KMS-11 (cell line): ENCODE measurements around the gene SP110.

ENCODE experiments used
- H2AFZ ChIP-seq: fragments of 200-600 bp; sonication (generic); 2 replicates; pipeline ENCODE4 v1.6.1; 2016; ENCODE audit warnings: antibody characterized with exemption, mixed run types, low read depth
- H3K27ac ChIP-seq: fragments of 200-600 bp; sonication (generic); 2 replicates; pipeline ENCODE4 v1.6.1; 2016; ENCODE audit warnings: mild to moderate bottlenecking, mixed run types
- H3K27me3 ChIP-seq: fragments of 200-600 bp; sonication (generic); 2 replicates; pipeline ENCODE4 v1.6.1; 2017; ENCODE audit warnings: mild to moderate bottlenecking, low read depth, mixed run types, moderate library complexity; ENCODE audit not compliant: insufficient read depth
- H3K36me3 ChIP-seq: fragments of 200-600 bp; sonication (generic); 2 replicates; pipeline ENCODE4 v1.6.1; 2017; ENCODE audit warnings: mild to moderate bottlenecking, mixed run types; ENCODE audit not compliant: insufficient read depth
- H3K4me1 ChIP-seq: fragments of 200-600 bp; sonication (generic); 2 replicates; pipeline ENCODE4 v1.6.1; 2016; ENCODE audit warnings: mild to moderate bottlenecking, low read depth, mixed run types; ENCODE audit not compliant: poor library complexity, severe bottlenecking
- H3K4me2 ChIP-seq: fragments of 200-600 bp; sonication (generic); 2 replicates; pipeline ENCODE4 v1.7.0; 2016; ENCODE audit warnings: mild to moderate bottlenecking, mixed run types
- H3K4me3 ChIP-seq: fragments of 200-600 bp; sonication (generic); IDR thresholded peaks from 2 replicates; pipeline ENCODE4 v1.6.1; 2017; ENCODE audit warnings: low read depth, low read length, mixed read lengths; ENCODE audit not compliant: insufficient read depth
- H3K79me2 ChIP-seq: fragments of 200-600 bp; sonication (generic); 2 replicates; pipeline ENCODE4 v1.6.1; 2016; ENCODE audit warnings: low read depth, mixed run types; ENCODE audit not compliant: insufficient read depth
- H3K9ac ChIP-seq: fragments of 200-600 bp; sonication (generic); 2 replicates; pipeline ENCODE4 v1.6.1; 2016; ENCODE audit warnings: mild to moderate bottlenecking, mixed run types
- H4K20me1 ChIP-seq: fragments of 200-600 bp; sonication (generic); 2 replicates; pipeline ENCODE4 v1.6.1; 2016; ENCODE audit warnings: mild to moderate bottlenecking, mixed run types; ENCODE audit not compliant: insufficient read depth
- TF ChIP-seq, protein P1 (sequence below): fragments of 200-600 bp; sonication (generic); conservative IDR thresholded peaks from 2 replicates; pipeline ENCODE4 v1.6.1; 2017; ENCODE audit warnings: low read depth, mild to moderate bottlenecking, antibody characterized with exemption, low read length, moderate library complexity, mixed read lengths

SP110 gene

GRCh38 chr2:230219419-230220331 lies at the start of gene SP110:
Gene SP110, minus strand, starts transcription at chr2:230219984. Its CDS starts 3,057 bp downstream, at chr2:230216927.
- Histone ChIP-seq H3K79me2 (no peaks in the 10 kb centered on the region), H4K20me1 (no peaks in the 10 kb centered on the region), H3K36me3 (no peaks in the 10 kb centered on the region), H3K4me2 (peak within 1 kb of the TSS; percentile 83), H3K9ac (peak within 1 kb of the TSS; percentile 26; the same call in 1 of the 2 replicates), H3K27ac (no peak within 1 kb of the TSS), H2AFZ (peak within 1 kb of the TSS; percentile 94), H3K27me3 (no peaks in the 10 kb centered on the region), H3K4me1 (peaks cover 12% of the 10 kb centered on the region), H3K4me3 (peak within 1 kb of the TSS; percentile 92)
- TF ChIP-seq, protein P1, sequence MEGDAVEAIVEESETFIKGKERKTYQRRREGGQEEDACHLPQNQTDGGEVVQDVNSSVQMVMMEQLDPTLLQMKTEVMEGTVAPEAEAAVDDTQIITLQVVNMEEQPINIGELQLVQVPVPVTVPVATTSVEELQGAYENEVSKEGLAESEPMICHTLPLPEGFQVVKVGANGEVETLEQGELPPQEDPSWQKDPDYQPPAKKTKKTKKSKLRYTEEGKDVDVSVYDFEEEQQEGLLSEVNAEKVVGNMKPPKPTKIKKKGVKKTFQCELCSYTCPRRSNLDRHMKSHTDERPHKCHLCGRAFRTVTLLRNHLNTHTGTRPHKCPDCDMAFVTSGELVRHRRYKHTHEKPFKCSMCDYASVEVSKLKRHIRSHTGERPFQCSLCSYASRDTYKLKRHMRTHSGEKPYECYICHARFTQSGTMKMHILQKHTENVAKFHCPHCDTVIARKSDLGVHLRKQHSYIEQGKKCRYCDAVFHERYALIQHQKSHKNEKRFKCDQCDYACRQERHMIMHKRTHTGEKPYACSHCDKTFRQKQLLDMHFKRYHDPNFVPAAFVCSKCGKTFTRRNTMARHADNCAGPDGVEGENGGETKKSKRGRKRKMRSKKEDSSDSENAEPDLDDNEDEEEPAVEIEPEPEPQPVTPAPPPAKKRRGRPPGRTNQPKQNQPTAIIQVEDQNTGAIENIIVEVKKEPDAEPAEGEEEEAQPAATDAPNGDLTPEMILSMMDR = no peak

- no peak overlapping the region for H3K27ac ChIP-seq
- H3K9ac ChIP-seq = no peak overlapping the region
- no peak overlapping the region for H3K4me2 ChIP-seq
- no peaks in the 10 kb centered on the region for H3K4me1 ChIP-seq
- no peak overlapping the region for H2AFZ ChIP-seq
- no peaks in the 10 kb centered on the region for H4K20me1 ChIP-seq
- TF ChIP-seq, protein P1 = no peak
- H3K36me3 ChIP-seq = no peaks in the 10 kb centered on the region
- no peaks in the 10 kb centered on the region for H3K27me3 ChIP-seq
- H3K4me3 ChIP-seq = no peak overlapping the region
- no peaks in the 10 kb centered on the region for H3K79me2 ChIP-seq
Measured at GRCh38 chr2:230268606-230269243, 48.9 kb upstream of the SP110 start.

DNA sequence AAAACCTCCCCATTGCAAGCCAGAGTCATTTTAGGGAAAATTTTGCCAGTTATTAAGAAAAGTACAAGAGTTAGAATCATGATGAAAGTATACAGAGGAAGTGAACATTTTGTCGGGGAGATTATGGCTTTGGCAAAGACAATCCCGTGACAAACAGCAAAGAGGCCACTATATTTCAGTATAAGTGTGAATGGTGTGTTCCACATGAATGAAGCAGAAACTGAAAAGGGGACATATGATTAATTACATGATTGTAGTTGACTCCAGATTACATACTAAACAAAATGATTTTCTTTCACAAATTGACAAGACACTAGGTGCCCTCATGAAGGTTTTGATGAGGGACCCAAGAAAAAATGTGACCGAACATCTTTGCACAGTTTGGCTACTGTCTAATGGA lies 47.8 kb upstream of the SP110 start:
- no peak overlapping the region for H3K27ac ChIP-seq
- TF ChIP-seq, protein P1 = no peak
- no peaks in the 10 kb centered on the region for H3K36me3 ChIP-seq
- H2AFZ ChIP-seq = no peak overlapping the region
- H3K79me2 ChIP-seq = no peaks in the 10 kb centered on the region
- H3K4me3 ChIP-seq = no peak overlapping the region
- no peak overlapping the region for H3K9ac ChIP-seq
- H3K4me1 ChIP-seq = no peaks in the 10 kb centered on the region
- no peaks in the 10 kb centered on the region for H3K27me3 ChIP-seq
- no peak overlapping the region for H3K4me2 ChIP-seq
- H4K20me1 ChIP-seq = no peaks in the 10 kb centered on the region

DNA sequence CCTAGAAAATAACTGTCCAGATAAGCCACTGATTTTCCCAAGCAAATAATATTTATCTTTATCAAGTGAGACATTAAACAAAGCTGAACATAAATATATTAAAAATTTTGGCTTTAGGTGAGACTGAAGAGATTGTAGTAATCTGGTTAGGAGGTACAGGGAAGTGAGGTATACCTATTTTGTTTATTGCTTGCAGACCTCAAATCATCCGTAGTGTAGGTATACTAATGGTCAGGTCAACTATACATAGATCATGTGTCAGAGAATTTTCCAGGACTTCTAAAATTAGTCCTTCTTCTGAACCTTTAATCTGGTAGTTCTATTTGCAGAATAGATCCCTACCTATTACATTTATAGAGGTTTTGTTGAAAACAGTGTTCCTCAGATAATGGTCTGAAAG lies 47.3 kb upstream of the SP110 start:
- TF ChIP-seq, protein P1 = no peak
- Histone ChIP-seq H3K4me3 (no peak overlapping the region), H3K27ac (no peak overlapping the region), H3K9ac (no peak overlapping the region), H3K79me2 (no peaks in the 10 kb centered on the region), H3K4me2 (no peak overlapping the region), H4K20me1 (no peaks in the 10 kb centered on the region), H3K36me3 (no peaks in the 10 kb centered on the region), H3K27me3 (no peaks in the 10 kb centered on the region), H3K4me1 (no peaks in the 10 kb centered on the region), H2AFZ (no peak overlapping the region)
